DND-41 (cell line): Measurements from ENCODE around the gene BICRAL.

ENCODE experiments used
- CTCF ChIP-seq: IDR thresholded peaks from 2 replicates; pipeline ENCODE4 v1.5.1; 2012; ENCODE audit warnings: borderline replicate concordance, low read length, moderate library complexity, mild to moderate bottlenecking; ENCODE audit not compliant: poor library complexity, severe bottlenecking; ENCODE audit errors: extremely low read depth
- EZH2 ChIP-seq: IDR thresholded peaks from 3 replicates; pipeline ENCODE4 v1.6.1; 2012; ENCODE audit warnings: borderline replicate concordance, low read depth, mild to moderate bottlenecking, moderate library complexity, low read length, inconsistent platforms; ENCODE audit not compliant: severe bottlenecking

- no peak for TF ChIP-seq EZH2
- TF ChIP-seq CTCF = no peak
These were observed 133.9 kb downstream of the BICRAL start, which contains the start of gene PTCRA for GRCh38 chr6:42915732-42916131.
